Neural cell (in vitro differentiated cells): ENCODE measurements around the gene HSPA5. TPM values are rescaled to one million over a fixed set of nuclear protein-coding genes. Genes with fewer than 3 reads are reported as not detected.

Experiments
- H2AFZ ChIP-seq: fragments of 200-600, 300-800 bp; sonication (generic), shearing (Covaris generic); 2 replicates; pipeline ENCODE4 v1.6.0; 2014; ENCODE audit warnings: low read depth, mild to moderate bottlenecking, antibody characterized with exemption, low read length, moderate library complexity
- H3F3A ChIP-seq: fragments of 200-600 bp; shearing (Covaris generic); 2 replicates; pipeline ENCODE4 v1.6.1; 2016; ENCODE audit warnings: mild to moderate bottlenecking, moderate library complexity, mixed read lengths, antibody characterized with exemption, low read length; ENCODE audit not compliant: insufficient read depth, poor library complexity, severe bottlenecking
- H3K27ac ChIP-seq: fragments of 200-600, 300-800 bp; sonication (generic), shearing (Covaris generic); 2 replicates; pipeline ENCODE4 v1.5.1; 2014; ENCODE audit warnings: mild to moderate bottlenecking, low read length, moderate library complexity
- H3K27me3 ChIP-seq: fragments of 300-800, 200-600 bp; sonication (generic), shearing (Covaris generic); 2 replicates; pipeline ENCODE4 v1.6.0; 2014; ENCODE audit warnings: mild to moderate bottlenecking, low read depth, low read length, moderate library complexity; ENCODE audit not compliant: insufficient read depth
- H3K36me3 ChIP-seq: fragments of 300-800, 200-600 bp; sonication (generic), shearing (Covaris generic); 2 replicates; pipeline ENCODE4 v1.5.1; 2014; ENCODE audit warnings: mild to moderate bottlenecking, antibody characterized with exemption, low read length, moderate library complexity; ENCODE audit not compliant: insufficient read depth
- H3K4me2 ChIP-seq: fragments of 300-800, 200-600 bp; sonication (generic), shearing (Covaris generic); 2 replicates; pipeline ENCODE4 v1.6.0; 2014; ENCODE audit warnings: mild to moderate bottlenecking, low read length
- H3K4me3 ChIP-seq: fragments of 300-800, 200-600 bp; sonication (generic), shearing (Covaris generic); 2 replicates; pipeline ENCODE4 v1.5.1; 2014; ENCODE audit warnings: mild to moderate bottlenecking, low read length, moderate library complexity
- H3K79me2 ChIP-seq: fragments of 200-600 bp; shearing (Covaris generic); replicated peaks from 2 replicates; pipeline ENCODE4 v1.6.0; 2014; ENCODE audit warnings: mild to moderate bottlenecking, low read length, moderate library complexity; ENCODE audit not compliant: insufficient read depth
- H3K9ac ChIP-seq: fragments of 300-800, 200-600 bp; sonication (generic), shearing (Covaris generic); 2 replicates; pipeline ENCODE4 v1.6.1; 2016; ENCODE audit warnings: mild to moderate bottlenecking, low read length, mixed read lengths
- H3K9me2 ChIP-seq: fragments of 200-600 bp; shearing (Covaris generic); 2 replicates; pipeline ENCODE4 v1.6.1; 2016; ENCODE audit warnings: mild to moderate bottlenecking, low read length, mixed read lengths; ENCODE audit not compliant: insufficient read depth
- H3K9me3 ChIP-seq: fragments of 200-600, 300-800 bp; sonication (generic), shearing (Covaris generic); 2 replicates; pipeline ENCODE4 v1.6.1; 2016; ENCODE audit warnings: mild to moderate bottlenecking, mixed run types, low read length, moderate library complexity, mixed read lengths
- H4K20me1 ChIP-seq: fragments of 200-600 bp; shearing (Covaris generic); 2 replicates; pipeline ENCODE4 v1.6.1; 2016; ENCODE audit warnings: mild to moderate bottlenecking, mixed run types; ENCODE audit not compliant: insufficient read depth
- CTCF ChIP-seq: fragments of 450-650 bp; IDR thresholded peaks from 2 replicates; pipeline ENCODE4 v1.5.1; 2014; ENCODE audit warnings: antibody characterized with exemption, mild to moderate bottlenecking, moderate library complexity; ENCODE audit not compliant: poor library complexity, severe bottlenecking
- EZH2 ChIP-seq: fragments of 200-600, 300-800 bp; shearing (Covaris generic), sonication (generic); IDR thresholded peaks from 2 replicates; pipeline ENCODE4 v1.6.1; 2014; ENCODE audit warnings: antibody characterized with exemption, low read length, borderline replicate concordance, mild to moderate bottlenecking; ENCODE audit not compliant: insufficient read depth, poor library complexity, severe bottlenecking
- MXI1 ChIP-seq: fragments of 450-650 bp; conservative IDR thresholded peaks from 2 replicates; pipeline ENCODE4 v1.6.1; 2014; ENCODE audit warnings: antibody characterized with exemption, mild to moderate bottlenecking; ENCODE audit not compliant: poor library complexity, severe bottlenecking
- POLR2AphosphoS5 ChIP-seq: IDR thresholded peaks from 2 replicates; pipeline ENCODE4 v1.6.1; 2012
- RAD21 ChIP-seq: fragments of 450-650 bp; conservative IDR thresholded peaks from 2 replicates; pipeline ENCODE4 v1.6.1; 2014; ENCODE audit warnings: antibody characterized with exemption, mild to moderate bottlenecking, moderate library complexity
- REST ChIP-seq: IDR thresholded peaks from 2 replicates; pipeline ENCODE4 v1.6.1; 2012; ENCODE audit warnings: borderline replicate concordance
- SMC3 ChIP-seq: fragments of 450-650 bp; conservative IDR thresholded peaks from 2 replicates; pipeline ENCODE4 v1.6.1; 2014; ENCODE audit warnings: antibody characterized with exemption, mild to moderate bottlenecking, moderate library complexity; ENCODE audit not compliant: poor library complexity
- TAF1 ChIP-seq: IDR thresholded peaks from 2 replicates; pipeline ENCODE4 v1.6.1; 2012; ENCODE audit warnings: low read depth
- polyA plus RNA-seq: library from polyadenylated mRNA; depleted of rRNA; stranded (reverse); fragments of >200 nt; gene quantifications from 2 replicates; pipeline ENCODE4 v1.2.3, GENCODE V29; 2014

Gene HSPA5
- polyA plus RNA-seq, 1 donor from 2014 or later, result 17.6 TPM

- H3K27ac ChIP-seq, result no peak overlapping the region
- no peak for TF ChIP-seq MXI1
- TF ChIP-seq CTCF, result no peak
Observed at GRCh38 chr9:125258160-125258785, 17.1 kb upstream of the HSPA5 start.

GRCh38 chr9:125255781-125256391 lies 14.7 kb upstream of the HSPA5 start:
- no peak overlapping the region for H3K4me3 ChIP-seq
- no peak overlapping the region for H3K27ac ChIP-seq

More at GRCh38 chr9:125258160-125258785, 17.1 kb upstream of the HSPA5 start:
- Histone ChIP-seq H3K4me3 (no peak overlapping the region), H3K4me2 (no peak overlapping the region), H2AFZ (no peak overlapping the region), H3K9ac (no peak overlapping the region), H3K9me2 (no peaks in the 10 kb centered on the region), H3K27me3 (no peaks in the 10 kb centered on the region), H3F3A (no peaks in the 10 kb centered on the region), H3K36me3 (no peaks in the 10 kb centered on the region), H4K20me1 (no peaks in the 10 kb centered on the region), H3K9me3 (no peaks in the 10 kb centered on the region), H3K79me2 (peaks cover 15% of the 10 kb centered on the region)

More at GRCh38 chr9:125255781-125256391, 14.7 kb upstream of the HSPA5 start:
- Histone ChIP-seq H3K36me3 (no peaks in the 10 kb centered on the region), H3K9me2 (no peaks in the 10 kb centered on the region), H3K9ac (no peak overlapping the region), H2AFZ (no peak overlapping the region), H3K4me2 (no peak overlapping the region), H3F3A (no peaks in the 10 kb centered on the region), H4K20me1 (no peaks in the 10 kb centered on the region), H3K79me2 (no peaks in the 10 kb centered on the region), H3K27me3 (no peaks in the 10 kb centered on the region), H3K9me3 (no peaks in the 10 kb centered on the region)
- TF ChIP-seq SMC3, result peak; percentile 40
- peak; percentile 54 for TF ChIP-seq RAD21
- TF ChIP-seq REST, result no peak
- TF ChIP-seq MXI1, result no peak
- TF ChIP-seq POLR2AphosphoS5, result no peak
- TF ChIP-seq TAF1, result no peak
- TF ChIP-seq CTCF, result peak; percentile 44
- TF ChIP-seq EZH2, result no peak
